NB4 (cell line): ENCODE data around the gene VPS25.
"Not testable (repeated sequence)": the region's sequence is repeated elsewhere in the genome, so short reads cannot be mapped to it uniquely, and the experiment has no call there.

Experiments
- DNase-seq: peaks from one replicate; pipeline ENCODE4 v3.0.0; 2010; ENCODE audit warnings: low read depth
- H3K4me3 ChIP-seq: one replicate; pipeline ENCODE4 v1.5.1; 2011; ENCODE audit warnings: mild to moderate bottlenecking, low read depth, low read length, moderate library complexity
- CTCF ChIP-seq: IDR thresholded peaks from one replicate; pipeline ENCODE4 v1.5.1; 2012; ENCODE audit warnings: low read depth, low read length
- MAX ChIP-seq: IDR thresholded peaks from 2 replicates; pipeline ENCODE4 v1.6.1; 2011; ENCODE audit warnings: low read depth, low read length
- MYC ChIP-seq: IDR thresholded peaks from 2 replicates; pipeline ENCODE4 v1.6.1; 2011; ENCODE audit warnings: low read depth, low read length
- POLR2A ChIP-seq: IDR thresholded peaks from 2 replicates; pipeline ENCODE4 v1.6.1; 2011; ENCODE audit warnings: mild to moderate bottlenecking; ENCODE audit not compliant: insufficient read length; ENCODE audit errors: extremely low read depth

Gene VPS25

GRCh38 chr17:42773290-42774035, at the start of gene VPS25:
VPS25 (plus strand) TSS chr17:42773449; CDS start chr17:42773476, 27 bp downstream.
- H3K4me3 ChIP-seq: peak within 1 kb of the TSS; percentile 92
- TF ChIP-seq POLR2A: peak; percentile 90
- peak; percentile 29; the same call in 1 of the 2 replicates for TF ChIP-seq MAX
- no peak for TF ChIP-seq CTCF
- peak; percentile 64 for TF ChIP-seq MYC
- DNase-seq: peak; percentile 84

GRCh38 chr17:42723636-42724035, 49.6 kb upstream of the VPS25 start:
- no peak overlapping the region for H3K4me3 ChIP-seq
- no peak for DNase-seq
- TF ChIP-seq MYC: no peak
- no peak for TF ChIP-seq CTCF
- TF ChIP-seq POLR2A: no peak
- no peak for TF ChIP-seq MAX

- no peak for TF ChIP-seq MAX
- no peak for TF ChIP-seq MYC
- TF ChIP-seq POLR2A: no peak
- no peak for TF ChIP-seq CTCF
- DNase-seq: no peak
These were observed 48.1 kb upstream of the VPS25 start for GRCh38 chr17:42725143-42725542.

GRCh38 chr17:42740699-42741098, 32.5 kb upstream of the VPS25 start:
- TF ChIP-seq POLR2A (no peak), MYC (no peak)
- no peak for DNase-seq
- H3K4me3 ChIP-seq: no peak overlapping the region

More at GRCh38 chr17:42725143-42725542, 48.1 kb upstream of the VPS25 start:
- H3K4me3 ChIP-seq: no peak overlapping the region

- H3K4me3 ChIP-seq, DNase-seq: not testable (repeated sequence)
These were observed 30.3 kb upstream of the VPS25 start for GRCh38 chr17:42742916-42743315.

GRCh38 chr17:42743595-42744282, 29.5 kb upstream of the VPS25 start:
- peak overlapping the region; percentile 69 for H3K4me3 ChIP-seq
- no peak for DNase-seq
- TF ChIP-seq MYC (no peak), POLR2A (no peak), CTCF (no peak), MAX (no peak)
